DOHH2 (cell line): ENCODE results near the gene NPDC1.

Experiments
- H3F3A ChIP-seq: fragments of 200-600 bp; sonication (generic), shearing (Covaris generic); 2 replicates; pipeline ENCODE4 v1.6.0; 2016; ENCODE audit warnings: antibody characterized with exemption, mild to moderate bottlenecking; ENCODE audit not compliant: control insufficient read depth, insufficient read depth
- H3K27ac ChIP-seq: fragments of 200-600 bp; sonication (generic); 2 replicates; pipeline ENCODE4 v1.5.1; 2014; ENCODE audit warnings: low read depth, mild to moderate bottlenecking, low read length, moderate library complexity
- H3K27me3 ChIP-seq: fragments of 200-600 bp; sonication (generic); 2 replicates; pipeline ENCODE4 v1.6.1; 2014; ENCODE audit warnings: mild to moderate bottlenecking, low read length, mixed read lengths; ENCODE audit not compliant: control insufficient read depth
- H3K36me3 ChIP-seq: fragments of 200-600 bp; sonication (generic); 2 replicates; pipeline ENCODE4 v1.6.1; 2014; ENCODE audit warnings: mild to moderate bottlenecking, low read length, moderate library complexity, mixed read lengths; ENCODE audit not compliant: control insufficient read depth
- H3K4me1 ChIP-seq: fragments of 200-600 bp; sonication (generic); 2 replicates; pipeline ENCODE4 v1.6.1; 2014; ENCODE audit warnings: mild to moderate bottlenecking, low read length, mixed read lengths; ENCODE audit not compliant: control insufficient read depth
- H3K4me2 ChIP-seq: fragments of 200-600 bp; sonication (generic); 2 replicates; pipeline ENCODE4 v1.6.0; 2014; ENCODE audit warnings: mild to moderate bottlenecking, low read length, moderate library complexity
- H3K4me3 ChIP-seq: fragments of 200-600 bp; sonication (generic); 2 replicates; pipeline ENCODE4 v1.5.1; 2014; ENCODE audit warnings: mild to moderate bottlenecking, low read length, mixed read lengths
- H3K79me2 ChIP-seq: fragments of 200-600 bp; sonication (generic); 2 replicates; pipeline ENCODE4 v1.6.1; 2014; ENCODE audit warnings: mild to moderate bottlenecking, low read length, mixed read lengths; ENCODE audit not compliant: control insufficient read depth
- H3K9me2 ChIP-seq: fragments of 200-600 bp; sonication (generic); replicated peaks from 2 replicates; pipeline ENCODE4 v1.6.1; 2014; ENCODE audit warnings: mild to moderate bottlenecking, low read length, mixed read lengths; ENCODE audit not compliant: control insufficient read depth
- H3K9me3 ChIP-seq: fragments of 200-600 bp; sonication (generic); 2 replicates; pipeline ENCODE4 v1.6.1; 2014; ENCODE audit warnings: antibody characterized with exemption, low read length, mixed read lengths; ENCODE audit not compliant: control insufficient read depth, insufficient read depth
- H4K20me1 ChIP-seq: fragments of 200-600 bp; sonication (generic); 2 replicates; pipeline ENCODE4 v1.6.0; 2014; ENCODE audit warnings: low read depth, mild to moderate bottlenecking, antibody characterized with exemption, low read length, moderate library complexity; ENCODE audit not compliant: control insufficient read depth, insufficient read depth
- EZH2phosphoT487 ChIP-seq: fragments of 200-600 bp; sonication (generic); IDR thresholded peaks from 2 replicates; pipeline ENCODE4 v1.6.1; 2017; ENCODE audit warnings: borderline replicate concordance, mild to moderate bottlenecking, antibody characterized with exemption, low read length, moderate library complexity, mixed read lengths
- TF ChIP-seq, protein P1 (sequence below): fragments of 200-600 bp; sonication (generic); IDR thresholded peaks from one replicate; pipeline ENCODE4 v1.5.1; 2014; ENCODE audit warnings: antibody characterized with exemption, mild to moderate bottlenecking, low read depth, low read length; ENCODE audit not compliant: poor library complexity, severe bottlenecking

Gene NPDC1

DNA sequence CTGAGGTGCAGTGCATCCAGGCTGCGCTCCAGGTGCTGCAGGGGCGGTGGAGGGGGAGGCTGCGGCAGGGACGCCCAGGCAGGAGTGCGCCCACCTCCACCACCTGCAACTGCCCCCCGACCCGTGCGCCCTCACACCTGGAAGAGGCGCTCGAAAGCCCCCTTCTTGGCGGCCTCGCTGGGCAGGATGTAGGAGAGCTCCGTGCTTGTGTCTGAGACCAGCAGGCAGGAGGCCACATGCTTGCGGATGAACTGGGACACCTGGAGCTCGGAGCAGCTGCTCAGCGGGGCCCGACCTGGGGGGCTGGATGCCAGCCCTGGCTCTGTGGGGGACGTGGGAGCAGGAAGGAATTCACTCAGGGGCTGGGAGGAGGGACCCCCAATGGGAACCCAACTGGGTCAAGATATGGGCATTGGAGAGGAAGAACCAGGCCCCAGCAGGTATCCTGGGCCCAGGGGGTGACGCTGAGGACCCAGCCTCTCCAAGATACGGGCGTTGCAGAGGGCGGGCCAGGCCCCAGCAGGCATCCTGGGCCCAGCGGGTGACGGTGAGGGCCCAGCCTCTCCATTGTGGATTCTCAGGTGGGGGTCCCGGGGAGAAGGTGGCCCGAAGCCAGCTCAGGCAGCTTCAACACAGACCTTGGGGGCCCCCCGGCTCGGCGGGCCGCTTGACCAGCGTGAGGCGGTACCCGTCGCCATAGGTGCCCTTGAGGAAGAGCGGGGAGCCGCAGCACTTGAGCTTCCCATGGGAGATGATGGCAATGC is 31.0 kb downstream of the NPDC1 start:
- no peaks in the 10 kb centered on the region for H3K4me1 ChIP-seq
- H3K36me3 ChIP-seq = no peaks in the 10 kb centered on the region
- TF ChIP-seq, protein P1, sequence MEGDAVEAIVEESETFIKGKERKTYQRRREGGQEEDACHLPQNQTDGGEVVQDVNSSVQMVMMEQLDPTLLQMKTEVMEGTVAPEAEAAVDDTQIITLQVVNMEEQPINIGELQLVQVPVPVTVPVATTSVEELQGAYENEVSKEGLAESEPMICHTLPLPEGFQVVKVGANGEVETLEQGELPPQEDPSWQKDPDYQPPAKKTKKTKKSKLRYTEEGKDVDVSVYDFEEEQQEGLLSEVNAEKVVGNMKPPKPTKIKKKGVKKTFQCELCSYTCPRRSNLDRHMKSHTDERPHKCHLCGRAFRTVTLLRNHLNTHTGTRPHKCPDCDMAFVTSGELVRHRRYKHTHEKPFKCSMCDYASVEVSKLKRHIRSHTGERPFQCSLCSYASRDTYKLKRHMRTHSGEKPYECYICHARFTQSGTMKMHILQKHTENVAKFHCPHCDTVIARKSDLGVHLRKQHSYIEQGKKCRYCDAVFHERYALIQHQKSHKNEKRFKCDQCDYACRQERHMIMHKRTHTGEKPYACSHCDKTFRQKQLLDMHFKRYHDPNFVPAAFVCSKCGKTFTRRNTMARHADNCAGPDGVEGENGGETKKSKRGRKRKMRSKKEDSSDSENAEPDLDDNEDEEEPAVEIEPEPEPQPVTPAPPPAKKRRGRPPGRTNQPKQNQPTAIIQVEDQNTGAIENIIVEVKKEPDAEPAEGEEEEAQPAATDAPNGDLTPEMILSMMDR = no peak
- no peak for TF ChIP-seq EZH2phosphoT487
- H3K4me3 ChIP-seq = no peak overlapping the region
- H3F3A ChIP-seq = no peaks in the 10 kb centered on the region
- no peak overlapping the region for H3K4me2 ChIP-seq
- no peak overlapping the region for H3K27ac ChIP-seq
- H3K79me2 ChIP-seq = no peaks in the 10 kb centered on the region
- no peaks in the 10 kb centered on the region for H3K27me3 ChIP-seq
- no peaks in the 10 kb centered on the region for H3K9me3 ChIP-seq
- no peaks in the 10 kb centered on the region for H4K20me1 ChIP-seq
- H3K9me2 ChIP-seq = no peaks in the 10 kb centered on the region

DNA sequence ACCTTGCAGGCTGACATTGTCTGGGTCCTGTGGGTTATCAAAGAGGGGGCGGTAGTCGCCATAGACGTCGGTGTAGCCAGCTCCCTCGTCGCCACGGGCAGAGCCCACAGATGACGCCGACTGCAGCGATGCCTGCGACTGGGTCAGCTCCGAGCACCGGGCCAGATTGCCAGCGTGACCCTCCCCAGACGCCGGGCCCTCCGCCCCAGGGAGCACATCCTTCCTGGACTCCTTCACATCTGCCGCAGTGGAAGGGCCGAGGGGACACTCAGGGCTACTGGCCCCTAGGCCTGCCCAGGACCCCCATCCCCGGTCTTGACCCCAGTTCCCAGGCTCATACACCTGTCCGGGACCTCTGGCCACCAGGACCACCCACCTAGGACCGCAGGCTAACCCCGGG is 31.8 kb downstream of the NPDC1 start:
- Histone ChIP-seq H3K36me3 (no peaks in the 10 kb centered on the region), H3K27me3 (no peaks in the 10 kb centered on the region), H3K4me2 (no peak overlapping the region), H4K20me1 (no peaks in the 10 kb centered on the region), H3K4me1 (no peaks in the 10 kb centered on the region), H3K9me2 (no peaks in the 10 kb centered on the region), H3K79me2 (no peaks in the 10 kb centered on the region), H3K9me3 (no peaks in the 10 kb centered on the region), H3K4me3 (no peak overlapping the region), H3K27ac (no peak overlapping the region), H3F3A (no peaks in the 10 kb centered on the region)
- TF ChIP-seq, protein P1 = no peak
- no peak for TF ChIP-seq EZH2phosphoT487

DNA sequence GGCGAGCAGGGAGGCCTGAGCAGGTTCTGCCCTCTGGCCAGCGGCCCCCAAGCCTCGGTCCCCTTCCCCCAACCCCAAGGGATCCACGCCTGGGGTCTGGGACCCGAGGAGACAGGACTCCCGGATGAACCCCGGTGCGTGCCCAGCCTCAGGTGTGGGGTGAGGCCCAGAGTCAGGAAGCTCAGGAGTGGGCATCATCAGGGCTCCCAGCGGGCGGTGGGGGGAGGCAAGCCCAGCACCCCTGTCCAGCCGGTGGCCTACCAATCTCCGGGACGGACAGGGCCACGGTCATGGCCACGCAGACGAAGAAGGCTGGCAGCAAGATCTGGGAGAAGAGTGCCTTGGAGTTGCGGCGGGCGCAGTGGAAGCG is 32.4 kb downstream of the NPDC1 start:
- Histone ChIP-seq H3K4me1 (peaks cover 4% of the 10 kb centered on the region; the same call in 1 of the 2 replicates), H3K4me2 (no peak overlapping the region), H3K27me3 (no peaks in the 10 kb centered on the region), H3K9me3 (no peaks in the 10 kb centered on the region), H3K79me2 (no peaks in the 10 kb centered on the region), H3K36me3 (no peaks in the 10 kb centered on the region), H3K27ac (no peak overlapping the region), H3K9me2 (no peaks in the 10 kb centered on the region), H4K20me1 (no peaks in the 10 kb centered on the region), H3F3A (no peaks in the 10 kb centered on the region), H3K4me3 (no peak overlapping the region)
- TF ChIP-seq EZH2phosphoT487 = no peak

DNA sequence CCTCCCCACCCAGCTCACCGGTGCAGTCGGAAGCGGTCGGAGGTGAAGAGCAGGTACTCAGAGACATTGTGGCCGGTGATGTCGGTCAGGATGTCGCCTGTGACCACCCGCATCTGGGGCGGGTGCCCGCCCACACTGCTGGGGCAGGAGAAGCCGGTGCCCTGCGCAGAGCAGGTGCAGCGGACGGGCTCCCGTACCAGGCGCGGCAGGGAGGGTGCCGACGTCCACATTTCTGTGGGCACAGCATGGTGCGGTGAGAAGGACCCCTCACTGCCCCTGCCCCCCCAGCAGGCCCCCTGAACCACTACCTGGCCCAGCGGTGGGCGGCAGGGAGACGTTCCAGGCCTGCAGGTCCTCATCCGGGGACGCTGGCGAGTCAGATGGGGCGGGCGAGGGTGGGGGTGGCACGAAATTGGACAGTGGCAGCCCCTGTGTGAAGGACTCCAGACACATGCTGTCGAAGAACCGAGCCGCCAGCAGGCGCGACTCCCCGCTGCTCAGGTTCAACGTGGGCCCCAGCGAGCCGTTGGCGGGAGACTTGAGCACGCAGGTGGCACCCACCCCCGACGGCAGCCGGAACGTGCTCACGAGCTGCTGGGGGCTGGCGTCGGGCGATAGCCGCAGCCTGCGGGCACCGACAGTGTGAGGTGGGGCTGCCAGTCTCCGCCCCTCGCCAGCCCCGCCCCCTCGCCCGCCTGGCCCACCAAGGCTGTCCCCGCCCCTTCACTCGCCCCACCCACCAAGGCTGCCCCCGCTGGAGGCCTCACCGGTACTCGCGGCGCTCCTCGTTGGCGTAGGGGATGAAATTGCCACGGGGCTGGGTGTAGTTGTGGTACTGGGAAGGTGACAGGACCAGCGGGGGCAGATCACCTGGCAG is 33.0 kb downstream of the NPDC1 start:
- Histone ChIP-seq H3K9me3 (no peaks in the 10 kb centered on the region), H3K4me3 (no peak overlapping the region), H3K36me3 (no peaks in the 10 kb centered on the region), H3K79me2 (no peaks in the 10 kb centered on the region), H4K20me1 (no peaks in the 10 kb centered on the region), H3K27ac (no peak overlapping the region), H3F3A (no peaks in the 10 kb centered on the region), H3K4me2 (no peak overlapping the region), H3K9me2 (no peaks in the 10 kb centered on the region), H3K27me3 (no peaks in the 10 kb centered on the region), H3K4me1 (peaks cover 4% of the 10 kb centered on the region; the same call in 1 of the 2 replicates)
- TF ChIP-seq EZH2phosphoT487 = no peak
- TF ChIP-seq, protein P1 = no peak
